Measurements from ENCODE around the gene NEGR1.

- no peak for TF ChIP-seq CTCF (IDR thresholded peaks at IDR 0.05)
- TF ChIP-seq POLR2A (IDR thresholded peaks at IDR 0.05), result no peak
Observed at GRCh38 chr1:71762514-71763255, 519.7 kb downstream of the NEGR1 start.

Measured in Peyer's patch (tissue), 4 donors.